ENCODE data around the gene SHC2.

The SHC2 gene

GRCh38 chr19:408441-408901 lies 52.4 kb downstream of the SHC2 start (continued):
- TF ChIP-seq ZBTB26 (tag by site-specific recombination; optimal IDR thresholded peaks at IDR 0.05), result peak; percentile 13
- TF ChIP-seq ZEB2 (tag by site-specific recombination; IDR thresholded peaks at IDR 0.05), result 0 out of 2 replicates have a peak, but pooled peaks have one; percentile 17

DNA sequence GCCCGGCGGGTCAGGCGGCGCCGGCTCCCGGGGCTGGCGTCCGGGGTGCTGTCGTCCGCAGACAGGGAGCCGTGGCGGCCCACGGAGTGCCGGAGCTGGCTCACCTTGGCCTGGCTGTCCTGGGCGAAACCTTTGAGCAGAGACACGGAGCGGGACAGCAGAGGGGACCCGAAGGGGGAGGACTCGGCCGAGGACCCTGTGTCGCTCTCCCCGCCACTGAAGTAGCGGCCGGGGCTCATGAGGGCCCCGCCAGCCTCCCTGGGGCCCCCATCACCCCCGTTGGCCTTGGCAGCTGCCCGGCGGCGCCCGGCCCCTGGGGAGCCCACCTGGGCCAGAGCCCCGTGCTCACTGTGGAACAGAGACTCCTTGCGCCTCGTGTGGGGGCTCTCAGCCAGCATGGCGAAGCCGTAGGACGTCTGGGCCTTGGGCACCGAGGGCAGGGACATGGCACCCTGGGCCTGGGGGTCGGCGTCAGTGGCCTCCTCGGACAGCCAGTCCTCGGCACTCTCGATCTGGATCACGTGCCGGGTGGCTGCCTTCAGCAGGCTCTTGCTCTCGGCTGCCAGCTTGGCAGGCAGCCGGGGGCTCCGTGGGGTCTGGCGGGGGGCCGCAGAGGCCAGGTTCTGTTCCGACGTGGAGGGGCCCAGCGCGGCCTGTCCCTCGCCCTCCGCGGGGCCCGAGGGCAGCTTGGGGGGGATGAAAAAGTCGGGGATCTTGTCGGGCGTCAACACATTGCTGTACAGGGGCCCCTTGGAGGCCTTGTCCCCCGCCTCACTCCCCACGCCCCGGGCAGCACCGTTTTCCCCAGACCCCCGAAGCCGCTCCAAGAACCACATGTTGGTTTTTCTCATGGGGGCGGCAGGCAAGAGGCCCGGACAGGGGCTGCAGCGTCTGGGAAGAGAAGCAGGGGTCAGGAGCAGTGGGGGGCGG lies 53.1 kb downstream of the SHC2 start:
- ChIA-PET POLR2A (no interaction called here), CTCF (interaction anchor here (0.8 kb wide), 1 partner anchor 9 kb away, joined by 3 read pairs; no protein-coding TSS in a partner anchor)
- no peaks in the 10 kb centered on the region for H3K9me3 ChIP-seq (ENCODE audit: control insufficient read depth, insufficient read depth, low read depth, low read length)
- H3K27ac ChIP-seq (ENCODE audit: extremely low read depth, low read depth, low read length), result no peak overlapping the region
- no peaks in the 10 kb centered on the region for H3K36me3 ChIP-seq (ENCODE audit: control insufficient read depth in 2 of 2, insufficient read depth in 1 of 2, low read length in 2 of 2)
- no peak for TF ChIP-seq ZNF133 (tag by site-specific recombination; IDR thresholded peaks at IDR 0.05)
- TF ChIP-seq ZNF169 (tag by site-specific recombination; IDR thresholded peaks at IDR 0.05), result no peak
- TF ChIP-seq ZNF138 (tag by site-specific recombination; IDR thresholded peaks at IDR 0.05; ENCODE audit: borderline replicate concordance), result no peak
- TF ChIP-seq ZEB2 (tag by site-specific recombination; IDR thresholded peaks at IDR 0.05), result no peak
- TF ChIP-seq, protein P1, sequence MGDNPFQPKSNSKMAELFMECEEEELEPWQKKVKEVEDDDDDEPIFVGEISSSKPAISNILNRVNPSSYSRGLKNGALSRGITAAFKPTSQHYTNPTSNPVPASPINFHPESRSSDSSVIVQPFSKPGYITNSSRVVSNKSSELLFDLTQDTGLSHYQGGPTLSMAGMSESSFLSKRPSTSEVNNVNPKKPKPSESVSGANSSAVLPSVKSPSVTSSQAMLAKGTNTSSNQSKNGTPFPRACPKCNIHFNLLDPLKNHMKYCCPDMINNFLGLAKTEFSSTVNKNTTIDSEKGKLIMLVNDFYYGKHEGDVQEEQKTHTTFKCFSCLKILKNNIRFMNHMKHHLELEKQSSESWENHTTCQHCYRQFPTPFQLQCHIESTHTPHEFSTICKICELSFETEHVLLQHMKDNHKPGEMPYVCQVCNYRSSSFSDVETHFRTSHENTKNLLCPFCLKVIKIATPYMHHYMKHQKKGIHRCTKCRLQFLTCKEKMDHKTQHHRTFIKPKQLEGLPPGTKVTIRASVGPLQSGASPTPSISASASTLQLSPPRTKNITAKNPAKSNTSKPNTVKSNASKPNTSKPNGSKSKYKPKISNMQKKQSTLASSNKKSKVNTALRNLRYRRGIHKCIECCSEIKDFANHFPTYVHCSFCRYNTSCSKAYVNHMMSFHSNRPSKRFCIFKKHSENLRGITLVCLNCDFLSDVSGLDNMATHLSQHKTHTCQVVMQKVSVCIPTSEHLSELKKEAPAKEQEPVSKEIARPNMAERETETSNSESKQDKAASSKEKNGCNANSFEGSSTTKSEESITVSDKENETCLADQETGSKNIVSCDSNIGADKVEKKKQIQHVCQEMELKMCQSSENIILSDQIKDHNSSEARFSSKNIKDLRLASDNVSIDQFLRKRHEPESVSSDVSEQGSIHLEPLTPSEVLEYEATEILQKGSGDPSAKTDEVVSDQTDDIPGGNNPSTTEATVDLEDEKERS (tag by site-specific recombination; IDR thresholded peaks at IDR 0.05), result no peak
- no peak for TF ChIP-seq ZNF521 (tag by site-specific recombination; IDR thresholded peaks at IDR 0.05)
- TF ChIP-seq GFI1B (tag by site-specific recombination; IDR thresholded peaks at IDR 0.05), result no peak
- no peak for TF ChIP-seq WT1 (tag by site-specific recombination; IDR thresholded peaks at IDR 0.05)
- H3K4me1 ChIP-seq (ENCODE audit: control insufficient read depth, insufficient read depth, low read length), result peaks cover 10% of the 10 kb centered on the region
- peak overlapping the region; percentile 40; the same call in 1 of the 2 replicates for H3K4me3 ChIP-seq (ENCODE audit: low read depth, low read length)

- CTCF ChIA-PET, result no interaction called here
- Histone ChIP-seq H3K4me3 (ENCODE audit: low read depth, low read length) (no peak overlapping the region), H3K4me1 (ENCODE audit: control insufficient read depth, insufficient read depth, low read length) (peaks cover 10% of the 10 kb centered on the region), H3K36me3 (ENCODE audit: control insufficient read depth in 2 of 2, insufficient read depth in 1 of 2, low read length in 2 of 2) (no peaks in the 10 kb centered on the region), H3K27ac (ENCODE audit: extremely low read depth, low read depth, low read length) (no peak overlapping the region), H3K9me3 (ENCODE audit: control insufficient read depth, insufficient read depth, low read depth, low read length) (no peaks in the 10 kb centered on the region)
- POLR2A ChIA-PET, result no interaction called here
- no peak for TF ChIP-seq ZNF670 (tag by site-specific recombination; IDR thresholded peaks at IDR 0.05; ENCODE audit: low read depth)
- TF ChIP-seq KLF1 (tag by site-specific recombination; IDR thresholded peaks at IDR 0.05), result 0 out of 2 replicates have a peak, but pooled peaks have one; percentile 34
- no peak for TF ChIP-seq ZNF433 (tag by site-specific recombination; IDR thresholded peaks at IDR 0.05; ENCODE audit: low read depth)
- TF ChIP-seq KLF7 (tag by site-specific recombination; IDR thresholded peaks at IDR 0.05; ENCODE audit: borderline replicate concordance), result no peak
- TF ChIP-seq SP3 (tag by site-specific recombination; IDR thresholded peaks at IDR 0.05), result no peak
These were observed 53.8 kb downstream of the SHC2 start for GRCh38 chr19:406971-407510.

Data from HEK293 (cell line).